Endometrial microvascular endothelial cells (primary cell): Measurements from ENCODE around the gene RANBP1. TPM values are rescaled to one million over a fixed set of nuclear protein-coding genes. Genes with fewer than 3 reads are reported as not detected.
"Not testable (repeated sequence)": the region's sequence is repeated elsewhere in the genome, so short reads cannot be mapped to it uniquely, and the experiment has no call there.

Source experiments
- in situ Hi-C: cut with HindIII; loops from 2 replicates; pipeline ENCODE4 v1.10.0; 2017; ENCODE audit warnings: low sequenced_read_pairs, low pct_unique_long_range_greater_than_20kb; ENCODE audit errors: inconsistent ontology term
- total RNA-seq: library from RNA; depleted of rRNA; stranded (reverse); fragments of >200 nt; gene quantifications from one replicate; pipeline ENCODE4 v1.2.3, GENCODE V29; 2015; ENCODE audit errors: inconsistent ontology term

The RANBP1 gene
- total RNA-seq, 1 donor from 2014 or later: 436 TPM

- in situ Hi-C loops: no loop called here
These were observed 39.6 kb downstream of the RANBP1 start for GRCh38 chr22:20155330-20156041.

- in situ Hi-C loops: no loop called here
These were observed 40.1 kb downstream of the RANBP1 start for GRCh38 chr22:20156042-20156389.

- in situ Hi-C loops: no loop called here
These were observed 40.9 kb downstream of the RANBP1 start for GRCh38 chr22:20156611-20157429.

GRCh38 chr22:20157430-20158183 is 41.7 kb downstream of the RANBP1 start:
- in situ Hi-C loops: no loop called here

GRCh38 chr22:20158391-20159036 is 42.6 kb downstream of the RANBP1 start:
- in situ Hi-C loops: no loop called here

- in situ Hi-C loops: no loop called here
These were observed 43.2 kb downstream of the RANBP1 start for GRCh38 chr22:20159076-20159475.

GRCh38 chr22:20159531-20159930 is 43.6 kb downstream of the RANBP1 start:
- in situ Hi-C loops: not testable (repeated sequence)

GRCh38 chr22:20160041-20160440 is 44.1 kb downstream of the RANBP1 start:
- in situ Hi-C loops: no loop called here

GRCh38 chr22:20164863-20165262 is 49.0 kb downstream of the RANBP1 start:
- in situ Hi-C loops: no loop called here

GRCh38 chr22:20165421-20165820 is 49.5 kb downstream of the RANBP1 start:
- in situ Hi-C loops: no loop called here

GRCh38 chr22:20165913-20166312 is 50.0 kb downstream of the RANBP1 start:
- in situ Hi-C loops: no loop called here

- in situ Hi-C loops: no loop called here
These were observed 50.8 kb downstream of the RANBP1 start for GRCh38 chr22:20166703-20167102.

- in situ Hi-C loops: no loop called here
These were observed 51.9 kb downstream of the RANBP1 start for GRCh38 chr22:20167643-20168322.

GRCh38 chr22:20169253-20169822 is 53.4 kb downstream of the RANBP1 start:
- in situ Hi-C loops: no loop called here

- in situ Hi-C loops: no loop called here
These were observed 54.3 kb downstream of the RANBP1 start for GRCh38 chr22:20170170-20170569.

- in situ Hi-C loops: no loop called here
These were observed 55.6 kb downstream of the RANBP1 start for GRCh38 chr22:20171288-20172140.

- in situ Hi-C loops: no loop called here
These were observed 56.3 kb downstream of the RANBP1 start for GRCh38 chr22:20172141-20172613.
